ENCODE data around the gene ZACN. TPM values are rescaled to one million over a fixed set of nuclear protein-coding genes. Genes with fewer than 3 reads are reported as not detected.
"Not testable (repeated sequence)": the region's sequence is repeated elsewhere in the genome, so short reads cannot be mapped to it uniquely, and the experiment has no call there.

ZACN gene
- total RNA-seq, 2 donors from 2014 or later, result not detected

DNA sequence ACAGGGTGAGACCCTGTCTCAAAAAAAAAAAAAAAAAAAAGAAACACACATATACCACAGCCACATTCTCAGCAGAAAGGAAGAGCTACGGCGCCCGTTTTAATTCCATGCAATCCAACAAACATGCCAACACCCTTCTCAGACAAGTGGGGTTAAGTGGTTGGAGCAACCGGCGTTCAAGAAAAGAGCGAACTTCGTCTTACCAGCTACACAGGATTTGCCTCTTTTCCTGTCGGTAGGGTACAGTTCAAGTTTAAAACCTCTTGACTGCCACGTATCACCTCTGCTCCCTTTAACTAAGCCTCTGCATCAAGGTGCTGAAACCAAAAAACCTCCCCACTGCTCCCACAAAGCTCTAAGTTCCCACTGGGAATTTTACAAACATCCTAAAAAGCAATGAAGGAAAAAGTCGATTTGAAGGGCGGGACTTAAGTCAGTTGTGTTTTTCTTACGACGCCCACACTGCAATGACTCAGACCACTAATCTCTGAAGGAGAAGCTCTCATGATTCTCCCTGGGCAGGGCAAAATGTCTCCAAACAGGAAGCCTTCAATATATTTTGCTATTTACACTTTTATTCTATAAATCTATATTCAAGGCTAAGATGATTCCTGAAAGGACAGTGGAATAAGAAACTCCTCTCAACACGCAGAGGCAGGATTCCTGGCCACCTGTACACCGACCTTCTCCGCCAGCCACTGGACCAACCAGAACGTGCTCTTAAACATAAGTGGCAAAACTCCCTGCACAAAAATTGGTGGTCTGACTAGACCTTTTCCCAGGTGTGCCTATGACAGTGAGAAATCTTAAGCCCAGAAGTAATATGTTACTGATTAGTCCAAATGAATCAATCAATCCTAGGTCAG lies 25.5 kb upstream of the ZACN start:
- H3K27ac ChIP-seq, result no peak overlapping the region
- H3K36me3 ChIP-seq, result peaks cover 11 to 18% of the 10 kb centered on the region in 2 donors
- H3K27me3 ChIP-seq (replicated peaks; ENCODE audit: insufficient read depth), result no peaks in the 10 kb centered on the region
- H3K9me3 ChIP-seq, result no peaks in the 10 kb centered on the region
- H3K4me1 ChIP-seq (replicated peaks), result no peaks in the 10 kb centered on the region
- 67% methylated on average over 17 of the region's 17 CpGs for WGBS
- no peak for DNase-seq (ENCODE audit: low spot score)
- intact Hi-C loops (cut with DNase I), result no loop called here
- H3K4me3 ChIP-seq, result no peak overlapping the region
- TF ChIP-seq POLR2A (IDR thresholded peaks at IDR 0.05) (no peak), POLR2AphosphoS5 (IDR thresholded peaks at IDR 0.05) (no peak)
- TF ChIP-seq, protein P1, sequence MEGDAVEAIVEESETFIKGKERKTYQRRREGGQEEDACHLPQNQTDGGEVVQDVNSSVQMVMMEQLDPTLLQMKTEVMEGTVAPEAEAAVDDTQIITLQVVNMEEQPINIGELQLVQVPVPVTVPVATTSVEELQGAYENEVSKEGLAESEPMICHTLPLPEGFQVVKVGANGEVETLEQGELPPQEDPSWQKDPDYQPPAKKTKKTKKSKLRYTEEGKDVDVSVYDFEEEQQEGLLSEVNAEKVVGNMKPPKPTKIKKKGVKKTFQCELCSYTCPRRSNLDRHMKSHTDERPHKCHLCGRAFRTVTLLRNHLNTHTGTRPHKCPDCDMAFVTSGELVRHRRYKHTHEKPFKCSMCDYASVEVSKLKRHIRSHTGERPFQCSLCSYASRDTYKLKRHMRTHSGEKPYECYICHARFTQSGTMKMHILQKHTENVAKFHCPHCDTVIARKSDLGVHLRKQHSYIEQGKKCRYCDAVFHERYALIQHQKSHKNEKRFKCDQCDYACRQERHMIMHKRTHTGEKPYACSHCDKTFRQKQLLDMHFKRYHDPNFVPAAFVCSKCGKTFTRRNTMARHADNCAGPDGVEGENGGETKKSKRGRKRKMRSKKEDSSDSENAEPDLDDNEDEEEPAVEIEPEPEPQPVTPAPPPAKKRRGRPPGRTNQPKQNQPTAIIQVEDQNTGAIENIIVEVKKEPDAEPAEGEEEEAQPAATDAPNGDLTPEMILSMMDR (IDR thresholded peaks at IDR 0.05), result no peak

DNA sequence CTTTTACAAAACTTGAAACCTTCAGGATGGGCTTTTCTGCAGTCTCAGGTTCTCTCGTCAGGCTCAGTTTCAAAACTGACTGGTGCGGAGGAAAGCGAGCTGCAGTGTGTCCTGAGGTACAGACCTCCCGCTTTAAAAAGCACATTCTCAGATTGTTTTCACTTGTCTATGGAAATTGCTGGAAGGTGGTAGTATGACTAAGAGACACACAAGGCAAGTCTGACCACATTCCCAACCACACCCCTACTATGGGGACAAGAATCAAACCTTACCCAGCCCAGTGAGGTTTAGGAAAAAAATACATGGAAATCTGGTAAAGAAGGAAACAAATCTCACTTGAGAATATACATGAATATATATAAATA lies 24.9 kb upstream of the ZACN start:
- no peaks in the 10 kb centered on the region for H3K4me1 ChIP-seq (replicated peaks)
- WGBS, result 78% methylated on average over 4 of the region's 4 CpGs
- no peaks in the 10 kb centered on the region for H3K9me3 ChIP-seq
- no peak overlapping the region for H3K27ac ChIP-seq
- no peak for DNase-seq (ENCODE audit: low spot score)
- peaks cover 15 to 18% of the 10 kb centered on the region in 2 donors for H3K36me3 ChIP-seq
- no peaks in the 10 kb centered on the region for H3K27me3 ChIP-seq (replicated peaks; ENCODE audit: insufficient read depth)
- intact Hi-C loops (cut with DNase I), result no loop called here
- H3K4me3 ChIP-seq, result no peak overlapping the region
- TF ChIP-seq POLR2AphosphoS5 (IDR thresholded peaks at IDR 0.05) (no peak), POLR2A (IDR thresholded peaks at IDR 0.05) (no peak)
- TF ChIP-seq, protein P1 (IDR thresholded peaks at IDR 0.05), result no peak

DNA sequence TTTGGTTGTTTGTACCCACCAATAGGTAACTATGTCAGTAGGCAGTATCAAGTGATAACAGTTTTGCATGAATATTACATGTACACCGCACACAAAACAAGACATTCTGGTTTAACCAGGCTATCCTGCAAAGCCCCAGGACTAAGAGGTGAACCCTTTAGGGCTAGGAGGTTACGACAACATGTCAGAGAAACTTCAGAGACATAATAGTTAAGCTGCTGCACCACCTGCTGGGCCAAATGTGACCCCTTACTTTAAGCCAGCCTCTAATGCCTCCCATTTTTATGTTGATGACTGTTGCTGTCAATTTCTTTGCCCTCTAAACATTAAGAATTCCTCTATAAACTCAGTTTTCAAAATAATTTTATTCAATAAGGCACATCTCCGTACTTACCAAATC lies 22.1 kb upstream of the ZACN start:
- DNase-seq (ENCODE audit: low spot score), result no peak
- TF ChIP-seq POLR2AphosphoS5 (IDR thresholded peaks at IDR 0.05), result no peak
- TF ChIP-seq POLR2A (IDR thresholded peaks at IDR 0.05), result no peak
- TF ChIP-seq, protein P1 (IDR thresholded peaks at IDR 0.05), result peak in 1 of 4 experiments; percentile 19
- intact Hi-C loops (cut with DNase I), result no loop called here
- no peak overlapping the region for H3K4me3 ChIP-seq
- H3K36me3 ChIP-seq, result peaks cover 14 to 28% of the 10 kb centered on the region in 2 donors
- no peaks in the 10 kb centered on the region for H3K9me3 ChIP-seq
- 66% methylated on average over 3 of the region's 3 CpGs for WGBS
- no peaks in the 10 kb centered on the region for H3K4me1 ChIP-seq (replicated peaks)
- H3K27ac ChIP-seq, result no peak overlapping the region
- H3K27me3 ChIP-seq (replicated peaks; ENCODE audit: insufficient read depth), result no peaks in the 10 kb centered on the region

DNA sequence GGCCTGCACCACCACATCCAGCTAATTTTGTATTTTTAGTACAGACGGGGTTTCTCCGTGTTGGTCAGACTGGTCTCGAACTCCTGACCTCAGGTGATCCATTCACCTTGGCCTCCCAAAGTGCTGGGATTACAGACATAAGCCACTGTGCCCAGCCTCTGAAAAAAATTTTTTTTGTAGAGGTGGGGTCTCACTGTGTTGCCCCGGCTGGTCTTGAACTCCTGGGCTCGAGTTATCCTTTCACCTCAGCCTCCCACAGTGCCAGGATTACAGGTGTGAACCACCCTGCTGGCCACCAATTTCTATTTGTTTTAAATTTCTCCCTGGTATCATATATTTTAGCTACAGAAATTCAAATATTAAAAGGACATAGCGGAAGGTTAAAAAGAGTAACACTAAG lies 20.7 kb upstream of the ZACN start:
- peaks cover 14 to 28% of the 10 kb centered on the region in 2 donors for H3K36me3 ChIP-seq
- H3K4me3 ChIP-seq; H3K27ac ChIP-seq; DNase-seq (ENCODE audit: low spot score); H3K4me1 ChIP-seq (replicated peaks); H3K27me3 ChIP-seq (replicated peaks; ENCODE audit: insufficient read depth); intact Hi-C loops (cut with DNase I); H3K9me3 ChIP-seq: not testable (repeated sequence)
- WGBS, result 90% methylated on average over 6 of the region's 6 CpGs

DNA sequence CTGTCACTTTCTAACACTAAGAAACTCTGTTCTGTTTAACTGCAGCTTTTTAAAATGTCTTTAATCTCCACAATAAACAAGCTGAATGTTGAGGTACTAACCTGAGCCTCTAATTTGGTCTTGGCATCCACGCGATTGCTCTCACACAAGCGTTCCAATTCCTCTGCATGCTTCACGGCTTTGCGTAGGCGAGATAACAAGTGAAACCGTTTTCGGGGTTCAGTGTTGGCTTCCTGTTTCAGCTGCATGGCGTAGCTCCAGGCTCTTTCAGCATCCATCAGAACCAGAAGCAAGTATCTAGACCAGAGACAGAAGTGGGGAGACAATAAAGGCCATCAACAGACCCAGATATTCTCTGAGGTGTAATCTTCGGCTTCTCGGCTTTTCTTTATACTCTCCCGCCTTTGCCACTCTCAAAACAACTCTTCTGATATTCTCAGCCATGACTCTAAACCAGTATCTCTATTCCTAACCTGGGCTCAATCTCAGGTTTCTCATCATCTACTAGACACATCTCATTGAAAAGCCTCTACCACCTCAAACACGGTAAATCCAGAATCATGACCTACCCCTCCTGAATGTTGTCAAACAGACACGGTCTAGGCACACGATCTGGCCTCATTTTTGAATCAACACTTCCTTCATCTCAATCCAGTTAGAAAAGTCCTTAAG lies 15.0 kb upstream of the ZACN start:
- Histone ChIP-seq H3K4me3 (no peak overlapping the region), H3K36me3 (peaks cover 7 to 23% of the 10 kb centered on the region in 2 donors), H3K27ac (no peak overlapping the region), H3K4me1 (replicated peaks) (no peaks in the 10 kb centered on the region), H3K27me3 (replicated peaks; ENCODE audit: insufficient read depth) (no peaks in the 10 kb centered on the region), H3K9me3 (no peaks in the 10 kb centered on the region)
- no peak for DNase-seq (ENCODE audit: low spot score)
- no peak for TF ChIP-seq POLR2AphosphoS5 (IDR thresholded peaks at IDR 0.05)
- TF ChIP-seq POLR2A (IDR thresholded peaks at IDR 0.05), result no peak
- TF ChIP-seq, protein P1 (IDR thresholded peaks at IDR 0.05), result no peak
- intact Hi-C loops (cut with DNase I), result no loop called here
- WGBS, result 88% methylated on average over 15 of the region's 15 CpGs

Measured in prostate gland (tissue), 2 donors.